T-helper 1 cell treated with Interleukin-12 subunit alpha and Interleukin-12 subunit beta and Interleukin-4 antibody, amounts not matched to agents 30 μg/mL and 1 μg/mL, for 36 hours (primary cell): ENCODE measurements around the gene PDZD8.

ENCODE experiments used
- H3K27ac Mint-ChIP-seq: one replicate; pipeline ENCODE4 v1.8.0; 2021; ENCODE audit warnings: mild to moderate bottlenecking, mixed read lengths
- H3K27me3 Mint-ChIP-seq: one replicate; pipeline ENCODE4 v1.8.0; 2021; ENCODE audit warnings: low read depth, mixed read lengths
- H3K36me3 Mint-ChIP-seq: one replicate; pipeline ENCODE4 v1.8.0; 2021; ENCODE audit warnings: low read depth, mixed read lengths
- H3K4me1 Mint-ChIP-seq: one replicate; pipeline ENCODE4 v1.8.0; 2021; ENCODE audit warnings: low read depth, mixed read lengths
- H3K4me3 Mint-ChIP-seq: one replicate; pipeline ENCODE4 v1.8.0; 2021; ENCODE audit warnings: mild to moderate bottlenecking, moderate library complexity, mixed read lengths
- H3K9me3 Mint-ChIP-seq: one replicate; pipeline ENCODE4 v1.8.0; 2021; ENCODE audit warnings: mixed read lengths

The PDZD8 gene

DNA sequence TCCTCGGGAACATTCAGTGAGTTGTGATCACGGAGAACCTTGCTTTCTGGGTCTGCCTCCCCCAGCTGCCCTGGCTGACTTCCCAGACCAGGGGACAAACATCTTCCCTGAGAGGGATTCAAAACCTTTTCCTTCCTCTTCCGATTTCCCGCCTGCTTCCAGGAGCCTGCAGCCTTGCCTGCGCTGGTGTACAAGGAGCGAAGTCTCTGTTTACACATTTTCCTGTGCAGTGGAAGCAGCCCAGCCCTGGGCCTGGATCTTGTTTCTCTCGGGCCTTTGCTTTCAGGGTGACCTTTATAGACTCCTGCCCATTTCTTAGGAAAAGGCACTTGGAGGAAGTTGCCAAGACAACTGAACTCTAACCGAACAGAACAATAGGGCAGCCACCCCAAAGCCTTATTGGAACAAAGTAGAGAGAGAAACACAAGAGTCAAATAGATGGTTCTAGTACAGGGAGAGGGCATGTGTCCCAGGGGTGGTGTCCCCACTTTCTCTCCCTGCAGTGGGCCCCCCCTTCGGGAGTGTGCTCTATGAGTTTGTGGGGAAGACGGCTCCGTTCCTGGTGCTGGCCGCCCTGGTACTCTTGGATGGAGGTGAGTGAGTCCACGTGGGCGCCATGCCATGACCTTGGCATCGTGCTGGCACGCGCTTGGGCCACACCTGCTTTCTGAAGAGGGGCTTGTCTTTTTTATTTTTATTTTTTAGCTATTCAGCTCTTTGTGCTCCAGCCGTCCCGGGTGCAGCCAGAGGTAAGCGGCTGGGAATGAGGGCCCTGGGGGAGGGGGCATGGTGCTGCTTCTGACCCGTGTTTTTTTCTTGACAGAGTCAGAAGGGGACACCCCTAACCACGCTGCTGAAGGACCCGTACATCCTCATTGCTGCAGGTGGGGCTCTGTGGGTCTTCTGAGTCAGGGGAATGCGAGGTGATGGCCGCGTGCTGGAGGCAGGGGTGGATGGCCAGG lies 120.2 kb downstream of the PDZD8 start:
- Mint-ChIP-seq H3K27ac (no peak overlapping the region), H3K36me3 (no peaks in the 10 kb centered on the region), H3K4me1 (peaks cover 8% of the 10 kb centered on the region), H3K4me3 (no peak overlapping the region), H3K9me3 (no peaks in the 10 kb centered on the region), H3K27me3 (peaks cover 15% of the 10 kb centered on the region)

DNA sequence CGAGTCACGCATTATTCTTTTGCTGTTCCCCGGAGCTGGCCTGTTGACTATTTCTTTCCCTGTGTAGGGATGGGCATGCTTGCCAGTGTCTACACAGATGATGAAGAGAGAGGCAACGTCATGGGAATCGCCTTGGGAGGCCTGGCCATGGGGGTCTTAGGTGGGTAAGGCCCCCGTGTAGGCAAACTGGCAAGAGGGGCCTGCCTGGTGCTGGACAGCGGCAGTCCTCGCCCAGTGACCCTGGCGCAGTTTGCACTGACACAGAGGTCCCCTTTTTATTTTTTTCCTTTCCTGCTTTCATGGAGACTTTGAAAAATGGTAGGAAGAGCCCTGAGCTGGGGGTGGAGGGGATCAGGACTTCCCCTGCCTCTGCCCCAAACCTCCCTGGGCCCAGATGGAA lies 120.9 kb downstream of the PDZD8 start:
- Mint-ChIP-seq H3K36me3 (no peaks in the 10 kb centered on the region), H3K27ac (no peak overlapping the region), H3K4me1 (peaks cover 3% of the 10 kb centered on the region), H3K9me3 (no peaks in the 10 kb centered on the region), H3K4me3 (no peak overlapping the region), H3K27me3 (peaks cover 14% of the 10 kb centered on the region)

DNA sequence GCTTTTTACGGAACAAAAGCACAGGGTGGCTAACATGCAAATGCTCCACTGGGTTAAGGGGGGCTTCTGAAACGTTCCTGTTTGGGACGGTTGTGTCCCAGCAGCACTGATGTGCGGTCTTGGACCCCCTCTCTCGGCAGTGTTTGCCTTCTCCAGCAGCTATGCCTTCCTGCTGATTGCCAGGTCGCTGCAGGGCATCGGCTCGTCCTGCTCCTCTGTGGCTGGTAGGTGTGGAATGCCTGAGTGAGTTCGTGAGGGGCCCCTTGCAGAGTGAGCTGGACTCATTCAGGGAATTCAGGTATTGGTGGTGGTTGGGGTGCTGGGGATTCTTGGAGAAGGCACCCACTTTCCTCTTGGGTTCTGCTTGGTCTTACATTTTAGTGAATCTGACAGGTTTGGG lies 121.3 kb downstream of the PDZD8 start:
- Mint-ChIP-seq H3K27me3 (peaks cover 14% of the 10 kb centered on the region), H3K27ac (no peak overlapping the region), H3K4me1 (peaks cover 3% of the 10 kb centered on the region), H3K9me3 (no peaks in the 10 kb centered on the region), H3K4me3 (no peak overlapping the region), H3K36me3 (no peaks in the 10 kb centered on the region)

DNA sequence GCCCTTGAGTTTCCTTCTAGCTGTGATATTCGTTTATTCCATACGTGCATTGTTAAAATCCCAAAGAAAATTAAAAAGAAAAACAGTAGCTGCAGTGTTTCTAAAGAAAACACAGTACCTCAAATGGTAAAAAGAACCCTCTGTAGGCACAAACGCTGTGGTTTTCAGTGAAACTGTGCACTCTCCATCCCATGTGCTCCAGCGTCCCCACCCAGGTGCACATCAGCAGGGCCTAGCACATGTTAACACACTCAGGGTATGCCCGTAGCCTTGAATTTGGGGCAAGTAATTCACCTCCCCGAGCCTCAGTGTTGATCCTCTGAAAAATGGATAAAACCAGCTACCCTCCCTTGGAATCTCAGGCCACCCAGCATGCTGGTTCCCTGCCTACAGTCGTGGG lies 124.8 kb downstream of the PDZD8 start:
- Mint-ChIP-seq H3K4me3 (no peak overlapping the region), H3K27me3 (peaks cover 19% of the 10 kb centered on the region), H3K27ac (no peak overlapping the region), H3K4me1 (peaks cover 3% of the 10 kb centered on the region), H3K36me3 (no peaks in the 10 kb centered on the region), H3K9me3 (no peaks in the 10 kb centered on the region)

DNA sequence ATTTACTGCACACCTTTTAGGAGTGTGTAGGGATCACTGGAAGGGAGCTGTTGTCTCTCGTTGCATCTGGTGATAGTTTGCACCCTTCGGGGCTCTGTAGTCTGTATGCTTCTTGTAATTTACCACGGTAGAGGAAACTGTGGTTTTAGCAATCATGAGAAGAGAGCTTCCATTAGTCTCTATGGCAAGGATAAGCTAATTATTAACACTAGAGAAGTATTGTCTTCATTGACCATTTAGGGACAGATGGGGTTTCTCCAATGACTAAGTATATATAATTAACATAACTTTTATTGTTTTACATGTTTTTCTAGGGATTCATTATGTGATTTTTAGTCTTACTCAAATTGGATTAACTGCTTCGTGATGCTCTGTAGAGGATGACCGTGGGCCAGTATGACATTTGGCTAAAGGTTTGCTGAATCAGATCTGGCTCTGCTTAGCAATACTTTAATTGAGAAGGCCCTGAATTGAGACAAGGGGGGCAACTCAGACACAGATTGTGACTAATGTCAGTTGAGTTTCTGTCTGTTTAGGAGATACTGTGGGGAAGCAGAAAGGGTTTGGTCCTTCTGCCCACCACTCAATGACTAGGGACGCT lies 125.6 kb downstream of the PDZD8 start:
- no peaks in the 10 kb centered on the region for H3K9me3 Mint-ChIP-seq
- peaks cover 3% of the 10 kb centered on the region for H3K4me1 Mint-ChIP-seq
- H3K4me3 Mint-ChIP-seq, result no peak overlapping the region
- no peaks in the 10 kb centered on the region for H3K36me3 Mint-ChIP-seq
- H3K27ac Mint-ChIP-seq, result no peak overlapping the region
- H3K27me3 Mint-ChIP-seq, result peaks cover 23% of the 10 kb centered on the region

DNA sequence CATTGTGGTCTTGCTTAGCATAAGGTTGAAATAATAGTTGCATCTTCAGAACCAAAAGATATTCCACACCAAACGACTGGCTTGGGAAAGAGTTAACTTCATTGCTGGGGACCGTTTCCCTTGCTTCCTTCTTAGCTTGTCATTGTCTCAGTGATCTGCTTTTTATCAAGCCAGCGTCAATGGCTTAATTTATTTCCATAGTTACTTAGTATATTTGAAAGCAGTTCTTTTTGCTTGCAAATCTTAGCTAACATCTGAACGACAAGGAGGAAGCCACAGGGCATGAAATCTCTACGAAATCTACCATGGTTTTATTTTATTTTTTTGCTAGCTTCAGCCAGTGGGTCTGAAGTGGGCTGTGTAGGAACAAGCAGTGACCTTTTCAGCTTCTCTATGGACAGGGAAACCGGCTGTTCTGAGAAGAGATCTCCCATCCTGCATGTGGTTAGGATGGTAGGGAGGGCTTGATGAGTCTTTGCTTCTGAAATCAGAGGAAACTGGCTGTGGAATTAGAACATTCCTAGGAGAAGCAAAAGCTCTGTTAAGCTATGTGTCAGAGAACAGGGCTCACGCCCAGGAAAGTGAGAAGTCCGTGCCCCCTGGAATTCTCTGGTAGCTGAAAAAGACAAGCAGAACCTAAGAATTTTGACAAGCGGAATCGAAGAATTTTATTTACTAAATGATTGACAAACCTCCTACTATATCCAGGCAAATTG lies 126.3 kb downstream of the PDZD8 start:
- Mint-ChIP-seq H3K27ac (no peak overlapping the region), H3K4me1 (peaks cover 3% of the 10 kb centered on the region), H3K27me3 (peaks cover 27% of the 10 kb centered on the region), H3K4me3 (no peak overlapping the region), H3K36me3 (no peaks in the 10 kb centered on the region), H3K9me3 (no peaks in the 10 kb centered on the region)

DNA sequence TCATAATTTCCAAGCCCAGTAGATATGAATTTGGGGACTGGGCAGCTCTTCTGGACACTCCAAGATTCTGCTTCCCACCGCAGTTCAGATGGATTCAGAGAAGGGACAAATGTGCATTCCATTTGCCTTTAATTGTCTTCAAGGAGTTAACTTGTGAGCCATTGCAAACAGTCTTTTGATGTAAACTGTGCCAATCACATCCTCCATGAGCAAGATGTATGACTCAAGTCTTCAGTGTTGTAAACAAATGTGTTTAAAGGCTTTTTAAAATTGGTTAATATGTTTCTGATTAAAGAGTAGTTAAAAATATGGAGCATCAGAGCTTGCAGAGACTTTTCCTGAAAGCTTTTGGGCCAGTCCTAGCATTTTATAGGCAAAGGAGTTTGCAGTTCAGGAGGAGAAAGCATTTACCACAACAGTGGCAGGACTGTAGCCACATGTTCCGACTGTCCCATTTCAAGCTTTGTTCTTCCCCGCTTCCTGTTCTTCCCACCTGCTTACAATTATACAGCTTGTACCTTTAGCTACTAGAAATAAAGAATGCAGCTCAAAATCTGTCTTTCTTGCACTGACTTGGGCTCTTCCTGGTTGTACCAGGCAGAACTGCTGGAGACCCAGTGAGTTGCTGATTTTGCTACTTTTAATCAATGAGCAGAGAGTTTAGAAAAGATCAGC lies 128.1 kb downstream of the PDZD8 start:
- Mint-ChIP-seq H3K36me3 (no peaks in the 10 kb centered on the region), H3K4me1 (peaks cover 3% of the 10 kb centered on the region), H3K9me3 (no peaks in the 10 kb centered on the region), H3K27me3 (peaks cover 43% of the 10 kb centered on the region), H3K4me3 (no peak overlapping the region), H3K27ac (no peak overlapping the region)

DNA sequence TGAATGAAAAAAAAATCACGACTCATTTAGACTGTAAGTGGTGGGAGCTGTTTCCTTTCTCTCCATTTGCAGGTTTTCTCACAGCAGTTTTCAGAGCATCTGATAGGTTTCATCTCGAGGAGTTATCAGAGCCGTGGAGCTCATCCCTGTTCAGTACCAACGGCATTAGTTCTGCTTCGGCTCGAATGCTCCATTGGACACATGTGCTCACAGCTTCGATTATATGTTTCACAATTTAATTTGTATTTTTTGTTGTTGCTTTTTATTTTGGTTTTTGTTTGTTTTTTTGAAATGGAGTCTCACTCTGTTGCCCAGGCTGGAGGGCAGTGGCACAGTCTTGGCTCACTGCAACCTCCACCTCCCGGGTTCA lies 132.8 kb downstream of the PDZD8 start:
- H3K9me3 Mint-ChIP-seq, result no peaks in the 10 kb centered on the region
- H3K36me3 Mint-ChIP-seq, result no peaks in the 10 kb centered on the region
- H3K4me1 Mint-ChIP-seq, result peaks cover 2% of the 10 kb centered on the region
- peaks cover 37% of the 10 kb centered on the region for H3K27me3 Mint-ChIP-seq
- H3K4me3 Mint-ChIP-seq, result no peak overlapping the region
- no peak overlapping the region for H3K27ac Mint-ChIP-seq

DNA sequence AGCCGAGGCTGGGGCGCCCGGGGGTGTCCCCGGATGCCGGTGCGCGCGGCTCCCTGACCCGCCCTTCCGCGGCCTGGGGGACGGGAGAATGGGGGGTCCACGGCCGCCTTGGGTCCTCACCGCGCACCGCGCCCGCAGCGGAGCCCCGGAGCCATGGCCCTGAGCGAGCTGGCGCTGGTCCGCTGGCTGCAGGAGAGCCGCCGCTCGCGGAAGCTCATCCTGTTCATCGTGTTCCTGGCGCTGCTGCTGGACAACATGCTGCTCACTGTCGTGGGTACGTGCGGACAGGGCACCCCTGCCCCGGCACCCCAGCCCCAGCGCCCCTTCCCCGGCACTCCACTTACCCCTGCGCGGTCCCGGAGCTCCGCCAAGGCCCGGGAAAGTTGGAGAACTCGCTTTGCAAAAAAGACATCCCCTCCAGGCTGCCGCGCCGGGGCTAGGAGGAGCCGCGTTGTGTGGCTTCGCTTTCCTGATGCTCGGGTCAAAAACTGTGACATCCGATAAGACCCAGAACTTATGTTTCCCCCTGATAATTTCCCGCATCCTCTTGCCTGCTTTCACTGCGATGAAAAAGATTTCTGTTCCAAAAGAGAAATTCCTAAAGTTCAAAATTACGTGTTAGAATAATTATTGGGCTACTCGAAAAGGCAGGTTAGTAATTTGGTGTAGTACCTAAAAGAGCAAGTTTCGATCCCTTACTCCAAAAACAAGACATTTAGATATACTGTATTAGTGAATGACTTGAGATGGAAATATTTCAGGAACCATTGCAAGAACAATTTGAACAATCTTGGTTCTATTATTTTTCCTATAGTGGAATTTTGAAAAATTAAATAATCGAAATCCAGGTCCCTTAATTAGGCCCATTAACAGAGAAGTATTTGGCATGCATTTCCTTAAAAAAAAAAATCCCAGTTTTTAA lies 133.4 kb downstream of the PDZD8 start:
- Mint-ChIP-seq H3K4me1 (peaks cover 2% of the 10 kb centered on the region), H3K9me3 (no peaks in the 10 kb centered on the region), H3K4me3 (no peak overlapping the region), H3K27me3 (peaks cover 40% of the 10 kb centered on the region), H3K27ac (no peak overlapping the region), H3K36me3 (no peaks in the 10 kb centered on the region)

DNA sequence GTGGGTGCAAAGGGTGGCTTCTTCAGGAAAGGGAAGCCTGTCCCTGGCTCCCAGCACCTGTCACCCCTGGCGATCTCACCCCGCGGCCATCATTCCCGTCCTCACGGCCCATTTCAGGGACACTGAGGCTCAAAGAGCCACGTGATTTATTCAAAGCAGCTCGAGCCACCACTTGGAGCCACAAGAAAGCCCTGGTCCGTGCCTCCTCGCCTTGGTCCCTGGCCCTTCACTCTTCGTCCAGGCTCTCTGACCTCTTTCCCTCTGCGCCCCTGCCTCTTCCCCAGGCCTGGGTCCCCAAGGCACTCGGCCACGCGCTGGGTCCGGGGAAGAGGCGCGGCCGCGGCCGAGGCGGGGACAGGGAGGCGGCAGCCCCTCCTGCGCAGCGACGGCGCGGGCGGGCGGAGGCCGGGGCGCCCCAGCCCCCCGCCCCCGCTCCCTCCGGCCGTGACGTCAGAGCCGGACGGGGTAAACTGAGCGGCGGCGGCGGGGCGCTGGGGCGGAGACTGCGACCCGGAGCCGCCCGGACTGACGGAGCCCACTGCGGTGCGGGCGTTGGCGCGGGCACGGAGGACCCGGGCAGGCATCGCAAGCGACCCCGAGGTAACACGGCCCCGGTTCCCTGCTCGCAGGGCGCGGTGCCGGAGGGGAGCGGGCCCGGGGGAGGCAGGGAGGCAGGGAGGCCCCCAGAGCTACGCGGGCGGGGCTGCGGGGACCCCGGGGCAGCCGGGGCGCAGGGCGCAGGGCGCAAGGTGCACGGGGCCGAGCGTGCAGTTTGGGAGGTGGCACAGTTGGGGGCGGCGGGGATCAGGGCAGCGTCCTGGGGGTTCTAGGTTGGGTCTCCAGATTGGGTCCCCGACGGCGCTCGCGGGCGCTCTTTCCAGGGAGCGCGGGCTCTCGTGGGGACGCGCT lies 134.4 kb downstream of the PDZD8 start, which contains the start of gene SLC18A2:
Gene SLC18A2 (plus strand): TSS at position 494 of the 909 bp plus-strand sequence. CDS start 580 bp downstream, outside the sequence.
- peaks cover 2% of the 10 kb centered on the region for H3K4me1 Mint-ChIP-seq
- H3K4me3 Mint-ChIP-seq, result no peak within 1 kb of the TSS
- peaks cover 46% of the 10 kb centered on the region for H3K27me3 Mint-ChIP-seq
- H3K9me3 Mint-ChIP-seq, result no peaks in the 10 kb centered on the region
- H3K27ac Mint-ChIP-seq, result no peak within 1 kb of the TSS
- no peaks in the 10 kb centered on the region for H3K36me3 Mint-ChIP-seq

DNA sequence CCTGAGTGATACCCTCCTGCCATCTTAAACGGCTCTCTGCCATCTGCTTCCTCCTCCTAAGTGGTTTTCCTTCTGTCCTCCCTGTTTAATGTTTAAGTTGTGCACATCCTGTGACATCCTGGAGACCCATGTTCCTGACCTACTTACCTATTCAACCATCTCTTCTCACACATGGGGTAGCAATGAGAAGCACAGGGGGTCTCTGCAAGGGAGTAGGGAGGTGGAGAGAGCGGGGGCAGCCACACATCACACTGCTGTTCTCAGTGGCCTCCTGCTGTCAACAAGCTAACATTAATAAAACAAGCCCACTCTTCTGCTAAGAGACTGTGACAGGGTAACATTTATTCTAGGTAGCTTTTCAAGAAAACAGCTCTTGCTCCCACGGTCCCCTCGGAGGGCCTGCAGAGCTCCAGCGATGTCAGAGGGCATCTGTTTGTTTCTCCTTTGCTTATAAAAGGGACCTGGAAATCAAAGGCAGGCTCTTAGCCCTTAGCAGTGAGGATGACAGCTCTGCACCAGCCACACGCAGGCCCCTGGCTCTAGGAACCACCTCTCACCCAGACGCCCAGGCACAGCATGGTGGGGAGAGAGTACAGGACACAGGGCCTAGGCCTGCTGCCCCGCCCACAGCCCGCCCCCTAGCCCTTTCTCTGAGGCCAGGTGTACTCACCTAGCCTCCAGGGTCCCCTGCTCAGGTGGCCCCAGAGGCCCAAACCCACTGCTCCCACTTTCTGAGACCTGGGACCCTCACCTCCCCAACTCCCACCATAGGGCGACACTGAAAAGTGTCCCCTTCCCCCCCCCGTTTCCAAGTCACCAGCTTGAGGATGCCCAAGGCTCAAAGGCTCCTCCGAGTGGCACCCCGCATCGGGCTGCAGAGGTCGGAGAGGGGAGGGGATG lies 135.3 kb downstream of the PDZD8 start:
- H3K27me3 Mint-ChIP-seq, result peaks cover 44% of the 10 kb centered on the region
- no peak overlapping the region for H3K27ac Mint-ChIP-seq

DNA sequence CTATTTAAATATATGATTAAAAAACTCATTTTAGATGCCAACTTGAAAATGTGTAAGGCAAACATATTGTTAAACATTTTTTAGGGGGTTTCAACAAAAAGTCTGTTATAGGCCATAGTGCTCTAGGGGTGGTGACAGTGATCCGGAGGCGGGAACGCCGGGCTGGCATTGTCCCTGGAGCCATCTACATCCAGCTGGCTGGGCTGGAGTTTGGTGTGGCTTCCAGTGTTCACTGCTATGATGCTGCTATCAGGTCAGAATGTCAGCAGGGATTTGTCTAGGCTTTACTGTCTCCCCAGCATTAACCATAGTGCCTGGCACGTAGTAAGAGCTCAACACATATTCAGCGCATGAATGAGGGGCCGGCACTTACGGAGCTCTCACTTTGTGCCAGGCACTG lies 136.2 kb downstream of the PDZD8 start:
- Mint-ChIP-seq H3K9me3 (no peaks in the 10 kb centered on the region), H3K4me1 (peaks cover 2% of the 10 kb centered on the region), H3K4me3 (no peak overlapping the region), H3K27ac (no peak overlapping the region), H3K27me3 (peaks cover 45% of the 10 kb centered on the region), H3K36me3 (no peaks in the 10 kb centered on the region)

More for the DNA sequence above, 135.3 kb downstream of the PDZD8 start:
- H3K9me3 Mint-ChIP-seq, result no peaks in the 10 kb centered on the region
- H3K4me1 Mint-ChIP-seq, result peaks cover 2% of the 10 kb centered on the region
- H3K4me3 Mint-ChIP-seq, result no peak overlapping the region
- H3K36me3 Mint-ChIP-seq, result no peaks in the 10 kb centered on the region
